Stimulated activated CD8-positive, alpha-beta memory T cell treated with anti-CD3 and anti-CD28 coated beads, Interleukin-4, amount 100 ng/mL, for 24 hours (primary cell): ENCODE results near the gene BPGM.

Experiments
- DNase-seq: peaks from one replicate; pipeline ENCODE4 v3.0.0-alpha.2; 2020; ENCODE audit warnings: low read depth

BPGM gene

GRCh38 chr7:134646425-134647305, at the start of gene BPGM:
Gene BPGM, plus strand, starts transcription at chr7:134646853. Its CDS starts 14,655 bp downstream, at chr7:134661508.
- peak; percentile 90 for DNase-seq

- DNase-seq = no peak
Observed at GRCh38 chr7:134599371-134599770, 47.3 kb upstream of the BPGM start.

GRCh38 chr7:134601459-134601858, 45.2 kb upstream of the BPGM start:
- DNase-seq = no peak

DNA sequence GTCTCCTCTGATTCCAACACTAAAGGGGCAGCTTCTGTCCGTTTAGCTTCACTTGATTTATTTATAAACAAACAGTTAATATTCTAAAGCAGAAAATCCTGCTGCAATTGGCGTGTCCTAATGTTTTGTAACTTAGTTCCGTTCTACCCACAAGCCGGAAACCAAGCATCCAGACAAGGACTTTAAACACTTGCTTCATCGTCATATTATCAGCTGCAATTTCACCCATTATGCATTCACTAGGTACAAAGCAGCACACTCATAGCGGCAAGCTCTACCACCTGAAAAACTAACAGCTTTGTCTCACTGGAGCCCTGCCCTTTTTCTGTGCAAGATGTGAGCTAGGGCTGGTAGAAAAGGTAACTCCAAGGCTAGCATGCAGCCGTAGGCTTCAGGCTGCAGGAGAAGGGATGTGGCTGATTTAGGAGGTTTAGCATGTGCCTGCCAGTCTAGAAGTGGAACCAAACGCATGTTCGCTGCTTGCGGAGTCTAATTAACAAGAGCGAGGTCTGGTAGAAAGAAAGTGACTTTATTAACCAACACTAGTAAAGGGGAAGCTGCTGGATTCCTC, 43.7 kb upstream of the BPGM start:
- DNase-seq = no peak

GRCh38 chr7:134605978-134606923, 40.4 kb upstream of the BPGM start:
- peak; percentile 25 for DNase-seq

- no peak for DNase-seq
Observed at GRCh38 chr7:134611611-134612151, 35.0 kb upstream of the BPGM start.

DNA sequence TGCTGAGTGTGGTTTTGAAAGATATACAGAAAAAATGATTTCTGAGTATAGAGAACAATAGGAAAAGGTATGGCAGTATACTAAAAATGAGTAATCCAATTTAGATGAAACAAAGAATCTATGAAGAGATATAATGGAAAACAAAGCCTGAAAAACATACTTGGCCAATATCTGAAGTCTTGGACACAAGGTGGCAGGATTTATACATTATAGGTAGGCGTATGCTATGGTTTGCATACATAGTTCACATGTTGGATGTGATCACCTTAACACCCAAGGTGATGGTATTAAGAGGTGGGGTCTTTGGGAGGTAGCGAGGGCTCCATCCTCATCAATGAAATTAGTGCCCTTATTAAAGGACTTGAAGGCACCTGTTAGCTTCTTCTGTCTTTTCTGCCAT, 34.5 kb upstream of the BPGM start:
- no peak for DNase-seq

- DNase-seq = no peak
Observed at GRCh38 chr7:134613623-134614347, 32.9 kb upstream of the BPGM start.

GRCh38 chr7:134616611-134617010, 30.0 kb upstream of the BPGM start:
- no peak for DNase-seq

DNA sequence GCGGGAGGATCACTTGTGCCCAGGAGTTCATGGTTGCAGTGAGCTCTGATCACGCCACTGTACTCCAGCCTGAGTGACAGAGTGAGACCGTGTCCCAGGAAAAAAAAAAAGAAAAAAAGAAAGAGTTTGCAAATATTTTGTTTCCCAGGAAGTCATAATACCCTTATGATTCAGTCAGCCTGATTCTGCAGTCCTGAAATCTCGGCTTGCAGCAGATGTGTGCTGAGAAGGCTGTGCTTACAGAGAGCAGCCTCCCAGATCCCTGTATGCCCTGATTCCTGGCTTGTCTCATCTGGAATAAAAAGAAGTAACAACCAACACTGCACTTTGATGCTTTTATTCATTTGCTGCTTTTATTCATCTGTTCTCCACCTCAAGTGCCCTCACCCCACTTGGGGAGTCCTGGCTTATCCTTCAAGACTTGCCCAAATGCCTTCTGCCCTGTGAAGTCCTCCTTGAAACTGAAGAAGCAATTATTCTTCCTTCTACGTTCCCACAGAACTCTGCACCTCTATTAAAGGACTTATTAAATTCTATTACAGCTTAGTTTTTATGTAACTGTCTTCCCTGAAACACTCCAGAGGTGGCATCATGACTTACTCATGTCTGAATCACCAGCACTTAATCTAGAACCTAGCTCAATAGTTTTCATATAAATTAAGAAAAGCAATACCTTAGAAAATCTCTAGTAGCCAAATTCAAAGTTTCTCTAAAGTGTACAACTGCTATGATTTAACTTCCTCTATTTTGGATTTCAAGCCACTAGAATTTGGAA, 27.7 kb upstream of the BPGM start:
- DNase-seq = no peak

DNA sequence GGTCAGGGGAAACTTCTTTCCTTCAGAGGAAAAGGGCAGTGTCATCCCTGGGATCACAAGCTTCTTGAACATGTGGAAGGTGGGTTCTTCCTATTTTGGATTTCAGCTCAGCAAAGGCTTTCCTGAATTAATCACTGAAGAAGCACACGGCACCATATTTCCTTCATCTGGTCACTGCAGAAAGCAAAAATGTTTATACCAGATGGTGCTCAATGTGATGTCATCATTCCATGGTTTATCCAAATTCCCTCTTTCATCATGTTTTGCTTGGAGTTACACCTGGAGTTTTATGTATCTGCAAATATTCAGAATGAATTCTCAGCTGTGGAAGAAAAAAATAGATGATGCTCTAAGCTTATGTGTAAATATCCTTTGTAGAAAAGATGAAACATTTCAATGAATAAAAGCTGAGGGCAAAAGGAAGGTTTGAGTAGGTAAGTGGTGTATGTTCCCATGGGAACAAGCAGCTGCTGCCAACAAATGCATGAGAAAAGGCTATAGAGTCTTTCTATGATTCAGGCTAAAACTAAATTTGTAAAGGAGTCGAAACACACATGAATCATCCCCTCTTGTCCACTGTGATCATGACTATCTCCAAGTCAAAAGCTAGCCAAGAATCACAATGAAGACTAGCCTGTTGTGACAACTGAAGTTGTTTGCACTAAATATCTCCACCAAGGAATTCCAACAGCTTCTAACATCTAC, 26.9 kb upstream of the BPGM start:
- DNase-seq = no peak

DNA sequence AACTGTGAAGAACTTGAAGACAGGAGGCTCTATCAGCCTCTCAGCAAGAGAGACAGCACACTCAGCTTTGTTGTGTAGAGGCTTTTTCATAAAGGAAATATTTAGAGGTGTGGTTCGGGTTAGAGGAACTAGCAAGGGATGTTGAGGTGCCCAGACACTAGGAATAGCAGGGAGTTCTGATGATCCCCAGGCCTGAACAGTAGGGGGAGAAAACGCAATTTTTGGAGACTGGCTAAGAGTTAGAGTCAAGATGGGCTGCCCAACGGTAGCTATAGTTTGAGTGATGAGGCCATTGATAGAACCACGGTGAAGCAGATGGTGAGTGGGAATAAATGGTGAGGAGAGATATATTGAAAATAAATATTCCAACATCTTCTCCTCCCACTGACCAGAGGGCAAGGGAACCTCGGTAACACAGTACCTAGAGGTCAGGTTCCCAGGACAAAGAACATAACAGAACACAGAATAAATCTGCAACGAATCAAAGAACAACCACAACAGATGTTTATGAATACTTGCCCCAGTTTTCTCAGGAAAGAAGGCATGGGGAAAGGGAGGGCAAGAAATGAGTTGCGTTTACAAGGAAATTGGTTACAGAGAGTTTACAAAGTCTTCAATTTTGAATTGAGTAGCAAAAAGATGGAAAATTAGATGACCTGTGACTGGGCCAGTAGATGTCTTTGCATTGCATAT, 24.2 kb upstream of the BPGM start:
- no peak for DNase-seq

GRCh38 chr7:134623193-134623592, 23.5 kb upstream of the BPGM start:
- DNase-seq = no peak

GRCh38 chr7:134625550-134625949, 21.1 kb upstream of the BPGM start:
- no peak for DNase-seq

- no peak for DNase-seq
Observed at GRCh38 chr7:134627109-134627774, 19.4 kb upstream of the BPGM start.

DNA sequence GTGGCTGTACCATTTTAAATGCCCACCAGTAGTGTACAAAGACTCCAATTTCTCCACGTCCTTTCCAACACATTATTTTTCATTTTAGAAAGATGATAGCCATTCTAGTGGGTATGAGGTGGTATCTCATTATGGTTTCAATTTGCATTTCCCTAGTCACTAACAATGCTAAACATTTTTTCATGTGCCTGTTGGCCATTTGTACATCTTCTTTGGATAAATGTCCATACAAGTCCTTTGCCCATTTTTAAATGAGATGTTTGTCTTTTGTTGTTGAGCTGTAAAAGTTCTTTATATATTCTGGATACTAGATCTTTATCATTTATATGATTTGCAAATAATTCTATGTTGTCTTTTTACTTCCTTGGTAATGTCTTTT, 18.9 kb upstream of the BPGM start:
- no peak for DNase-seq

GRCh38 chr7:134629445-134629844, 17.2 kb upstream of the BPGM start:
- no peak for DNase-seq

DNA sequence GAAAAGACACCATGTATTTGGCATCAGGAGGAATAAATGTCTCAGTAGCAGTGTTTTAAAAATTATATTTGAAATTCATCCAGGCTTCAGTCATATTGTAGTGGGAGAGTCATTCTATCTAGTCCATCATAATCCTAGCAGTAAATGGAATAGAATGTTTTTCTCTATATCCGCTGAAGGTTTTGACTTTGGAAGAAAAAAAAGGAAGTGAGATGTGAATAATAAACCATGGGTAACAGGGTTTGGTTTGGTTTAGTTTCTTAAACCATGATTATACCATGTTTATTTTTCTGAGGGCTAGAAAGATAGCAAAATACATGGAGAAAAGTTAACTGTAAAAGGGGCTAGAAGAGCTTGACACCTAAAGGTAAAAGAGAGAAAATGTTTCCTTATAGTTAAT, 16.4 kb upstream of the BPGM start:
- no peak for DNase-seq

DNA sequence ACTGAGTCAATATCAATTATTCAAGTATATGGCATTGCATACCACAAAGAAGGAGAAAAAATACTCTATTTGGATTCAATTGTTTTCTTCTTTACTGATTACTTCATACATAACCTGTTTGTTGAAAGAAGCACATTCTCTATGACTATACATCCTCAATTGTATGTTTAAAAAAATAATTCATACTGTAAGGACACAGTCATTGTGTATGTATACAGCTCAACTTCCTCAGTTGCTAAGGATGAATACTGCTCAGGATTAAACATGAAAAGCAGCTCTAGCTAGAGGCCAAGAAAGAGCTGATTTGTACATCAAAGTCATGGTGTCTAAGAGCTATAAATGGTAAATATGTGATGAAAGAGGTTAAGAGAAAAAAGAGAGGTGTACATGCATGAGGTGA, 15.8 kb upstream of the BPGM start:
- no peak for DNase-seq
